ENCODE data around the gene ELAVL2.

Gene ELAVL2

DNA sequence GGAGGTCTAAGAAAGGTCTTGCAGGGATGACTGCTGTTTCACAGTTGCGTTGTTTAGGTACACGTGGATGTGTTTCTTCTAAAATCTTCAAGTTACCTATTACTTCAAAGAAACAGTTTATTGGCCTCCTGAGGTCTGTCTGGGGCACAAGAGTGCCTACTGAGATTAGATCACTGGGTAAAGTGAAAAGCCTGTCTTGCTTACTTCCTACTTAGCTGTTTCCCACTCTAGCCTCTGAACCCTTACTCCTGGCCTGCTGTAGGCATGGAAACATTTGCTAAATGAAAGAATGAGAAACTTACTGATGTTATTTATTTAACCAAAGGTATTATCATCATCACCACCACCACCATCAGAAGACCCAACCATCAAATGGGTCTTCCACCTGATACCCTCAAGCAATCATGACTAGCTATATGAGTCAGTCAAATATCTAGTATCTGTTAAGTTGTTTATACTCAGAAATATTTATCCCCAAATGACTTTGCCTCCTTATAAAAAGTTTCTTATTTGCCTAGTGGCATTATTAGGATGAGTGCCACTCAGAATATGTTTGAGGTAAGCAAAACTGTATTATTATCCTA lies 92.5 kb downstream of the ELAVL2 start:
- Histone ChIP-seq H3K9ac (ENCODE audit: low read length) (no peak overlapping the region), H3K4me3 (ENCODE audit: low read depth, low read length, poor library complexity, severe bottlenecking) (no peak overlapping the region), H3K79me2 (ENCODE audit: insufficient read depth, low read length) (no peaks in the 10 kb centered on the region), H3K4me1 (ENCODE audit: insufficient read depth, low read length, severe bottlenecking) (no peaks in the 10 kb centered on the region), H2AFZ (ENCODE audit: low read length) (no peak overlapping the region), H3K9me3 (ENCODE audit: low read length) (no peaks in the 10 kb centered on the region), H4K20me1 (ENCODE audit: insufficient read depth, low read length) (no peaks in the 10 kb centered on the region), H3F3A (ENCODE audit: insufficient read depth, low read length) (no peaks in the 10 kb centered on the region), H3K27me3 (ENCODE audit: insufficient read depth, low read length) (no peaks in the 10 kb centered on the region), H3K4me2 (ENCODE audit: low read length) (no peak overlapping the region), H3K36me3 (ENCODE audit: insufficient read depth, low read length) (no peaks in the 10 kb centered on the region), H3K9me2 (ENCODE audit: low read depth, low read length) (no peaks in the 10 kb centered on the region), H3K27ac (ENCODE audit: low read depth, low read length, poor library complexity, severe bottlenecking) (no peak overlapping the region)
- TF ChIP-seq, protein P1, sequence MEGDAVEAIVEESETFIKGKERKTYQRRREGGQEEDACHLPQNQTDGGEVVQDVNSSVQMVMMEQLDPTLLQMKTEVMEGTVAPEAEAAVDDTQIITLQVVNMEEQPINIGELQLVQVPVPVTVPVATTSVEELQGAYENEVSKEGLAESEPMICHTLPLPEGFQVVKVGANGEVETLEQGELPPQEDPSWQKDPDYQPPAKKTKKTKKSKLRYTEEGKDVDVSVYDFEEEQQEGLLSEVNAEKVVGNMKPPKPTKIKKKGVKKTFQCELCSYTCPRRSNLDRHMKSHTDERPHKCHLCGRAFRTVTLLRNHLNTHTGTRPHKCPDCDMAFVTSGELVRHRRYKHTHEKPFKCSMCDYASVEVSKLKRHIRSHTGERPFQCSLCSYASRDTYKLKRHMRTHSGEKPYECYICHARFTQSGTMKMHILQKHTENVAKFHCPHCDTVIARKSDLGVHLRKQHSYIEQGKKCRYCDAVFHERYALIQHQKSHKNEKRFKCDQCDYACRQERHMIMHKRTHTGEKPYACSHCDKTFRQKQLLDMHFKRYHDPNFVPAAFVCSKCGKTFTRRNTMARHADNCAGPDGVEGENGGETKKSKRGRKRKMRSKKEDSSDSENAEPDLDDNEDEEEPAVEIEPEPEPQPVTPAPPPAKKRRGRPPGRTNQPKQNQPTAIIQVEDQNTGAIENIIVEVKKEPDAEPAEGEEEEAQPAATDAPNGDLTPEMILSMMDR (IDR thresholded peaks at IDR 0.05; ENCODE audit: low read length), result no peak
- no peak for TF ChIP-seq EZH2 (IDR thresholded peaks at IDR 0.05; ENCODE audit: borderline replicate concordance, low read length)

GRCh38 chr9:23731353-23731752 lies 94.7 kb downstream of the ELAVL2 start:
- TF ChIP-seq, protein P1 (IDR thresholded peaks at IDR 0.05; ENCODE audit: low read length), result no peak
- no peak for TF ChIP-seq EZH2 (IDR thresholded peaks at IDR 0.05; ENCODE audit: borderline replicate concordance, low read length)
- H4K20me1 ChIP-seq (ENCODE audit: insufficient read depth, low read length), result no peaks in the 10 kb centered on the region
- H3K9me2 ChIP-seq (ENCODE audit: low read depth, low read length), result no peaks in the 10 kb centered on the region
- no peak overlapping the region for H3K4me2 ChIP-seq (ENCODE audit: low read length)
- no peak overlapping the region for H2AFZ ChIP-seq (ENCODE audit: low read length)
- no peaks in the 10 kb centered on the region for H3K27me3 ChIP-seq (ENCODE audit: insufficient read depth, low read length)
- H3K9me3 ChIP-seq (ENCODE audit: low read length), result no peaks in the 10 kb centered on the region
- H3K4me3 ChIP-seq (ENCODE audit: low read depth, low read length, poor library complexity, severe bottlenecking), result no peak overlapping the region
- H3K27ac ChIP-seq (ENCODE audit: low read depth, low read length, poor library complexity, severe bottlenecking), result no peak overlapping the region
- H3K4me1 ChIP-seq (ENCODE audit: insufficient read depth, low read length, severe bottlenecking), result no peaks in the 10 kb centered on the region
- no peak overlapping the region for H3K9ac ChIP-seq (ENCODE audit: low read length)
- H3F3A ChIP-seq (ENCODE audit: insufficient read depth, low read length), result no peaks in the 10 kb centered on the region
- H3K79me2 ChIP-seq (ENCODE audit: insufficient read depth, low read length), result no peaks in the 10 kb centered on the region
- H3K36me3 ChIP-seq (ENCODE audit: insufficient read depth, low read length), result no peaks in the 10 kb centered on the region

GRCh38 chr9:23730364-23730763 lies 95.7 kb downstream of the ELAVL2 start:
- Histone ChIP-seq H3K9ac (ENCODE audit: low read length) (no peak overlapping the region), H3K27ac (ENCODE audit: low read depth, low read length, poor library complexity, severe bottlenecking) (no peak overlapping the region), H3K79me2 (ENCODE audit: insufficient read depth, low read length) (no peaks in the 10 kb centered on the region), H3K4me1 (ENCODE audit: insufficient read depth, low read length, severe bottlenecking) (no peaks in the 10 kb centered on the region), H3K9me3 (ENCODE audit: low read length) (no peaks in the 10 kb centered on the region), H3K4me3 (ENCODE audit: low read depth, low read length, poor library complexity, severe bottlenecking) (no peak overlapping the region), H2AFZ (ENCODE audit: low read length) (no peak overlapping the region), H3K27me3 (ENCODE audit: insufficient read depth, low read length) (no peaks in the 10 kb centered on the region), H3K9me2 (ENCODE audit: low read depth, low read length) (no peaks in the 10 kb centered on the region), H3K36me3 (ENCODE audit: insufficient read depth, low read length) (no peaks in the 10 kb centered on the region), H3K4me2 (ENCODE audit: low read length) (no peak overlapping the region), H3F3A (ENCODE audit: insufficient read depth, low read length) (no peaks in the 10 kb centered on the region), H4K20me1 (ENCODE audit: insufficient read depth, low read length) (no peaks in the 10 kb centered on the region)
- TF ChIP-seq, protein P1 (IDR thresholded peaks at IDR 0.05; ENCODE audit: low read length), result no peak
- no peak for TF ChIP-seq EZH2 (IDR thresholded peaks at IDR 0.05; ENCODE audit: borderline replicate concordance, low read length)
